Measurements from ENCODE around the gene RNF223. TPM values are rescaled to one million over a fixed set of nuclear protein-coding genes. Genes with fewer than 3 reads are reported as not detected.

The RNF223 gene
- total RNA-seq, 4 donors from 2014 or later = 1.3 TPM; not detected in 3

DNA sequence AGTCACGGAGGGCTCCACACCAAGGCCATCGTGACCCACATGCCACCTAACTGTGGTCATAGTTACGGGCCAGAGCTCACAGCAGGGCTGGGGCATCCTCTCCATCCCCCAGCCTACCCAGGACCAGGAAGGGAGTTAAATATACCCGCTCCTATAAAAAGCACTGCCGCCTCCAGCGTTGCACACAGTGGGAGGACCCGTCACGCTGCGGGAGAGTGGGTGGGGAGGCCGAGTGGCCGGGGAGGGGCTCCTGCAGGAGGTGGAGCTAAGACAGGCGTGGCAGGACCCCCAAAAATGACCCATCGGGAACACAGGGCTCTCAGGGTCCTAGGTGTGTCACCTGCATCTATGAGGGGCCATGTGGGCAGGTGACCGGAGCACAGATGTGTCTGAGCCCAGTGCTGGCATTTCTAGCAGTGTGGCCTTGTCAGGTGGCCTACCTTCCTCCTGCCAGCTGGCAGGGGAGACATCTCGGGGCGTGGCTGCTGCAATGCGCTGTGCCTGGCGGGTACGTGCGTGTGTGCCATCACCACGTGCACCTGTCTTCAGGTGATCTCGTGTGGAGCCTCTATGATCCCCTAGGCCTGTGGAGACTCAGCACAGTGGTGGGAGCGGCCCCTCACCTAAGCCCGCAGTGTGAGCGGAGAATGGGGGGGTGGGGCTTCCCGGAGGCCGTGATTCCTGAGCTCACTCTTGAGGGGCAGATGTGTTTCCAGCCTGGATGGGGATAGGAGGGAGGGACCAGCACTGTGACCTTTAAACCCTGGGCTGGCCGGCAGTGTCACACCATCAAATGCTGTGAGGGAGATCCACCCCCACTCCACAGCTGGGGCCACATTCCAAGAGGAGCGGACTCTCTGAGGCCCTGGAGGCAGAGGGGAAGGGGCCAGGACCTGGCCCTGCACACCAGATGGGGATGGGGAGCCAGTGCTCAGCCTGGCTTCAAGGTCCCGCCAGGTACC is 36.5 kb downstream of the RNF223 start:
- no peak overlapping the region for H3K4me3 ChIP-seq
- H3K27ac ChIP-seq = no peak overlapping the region
- TF ChIP-seq POLR2A (IDR thresholded peaks at IDR 0.05) = no peak
- TF ChIP-seq, protein P1, sequence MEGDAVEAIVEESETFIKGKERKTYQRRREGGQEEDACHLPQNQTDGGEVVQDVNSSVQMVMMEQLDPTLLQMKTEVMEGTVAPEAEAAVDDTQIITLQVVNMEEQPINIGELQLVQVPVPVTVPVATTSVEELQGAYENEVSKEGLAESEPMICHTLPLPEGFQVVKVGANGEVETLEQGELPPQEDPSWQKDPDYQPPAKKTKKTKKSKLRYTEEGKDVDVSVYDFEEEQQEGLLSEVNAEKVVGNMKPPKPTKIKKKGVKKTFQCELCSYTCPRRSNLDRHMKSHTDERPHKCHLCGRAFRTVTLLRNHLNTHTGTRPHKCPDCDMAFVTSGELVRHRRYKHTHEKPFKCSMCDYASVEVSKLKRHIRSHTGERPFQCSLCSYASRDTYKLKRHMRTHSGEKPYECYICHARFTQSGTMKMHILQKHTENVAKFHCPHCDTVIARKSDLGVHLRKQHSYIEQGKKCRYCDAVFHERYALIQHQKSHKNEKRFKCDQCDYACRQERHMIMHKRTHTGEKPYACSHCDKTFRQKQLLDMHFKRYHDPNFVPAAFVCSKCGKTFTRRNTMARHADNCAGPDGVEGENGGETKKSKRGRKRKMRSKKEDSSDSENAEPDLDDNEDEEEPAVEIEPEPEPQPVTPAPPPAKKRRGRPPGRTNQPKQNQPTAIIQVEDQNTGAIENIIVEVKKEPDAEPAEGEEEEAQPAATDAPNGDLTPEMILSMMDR (IDR thresholded peaks at IDR 0.05) = no peak
- DNase-seq = no peak
- no peaks in the 10 kb centered on the region for H3K36me3 ChIP-seq
- no peaks in the 10 kb centered on the region for H3K9me3 ChIP-seq
- H3K4me1 ChIP-seq = peaks cover 6 to 42% (median 31%) of the 10 kb centered on the region in 4 donors
- peaks cover 0 to 19% of the 10 kb centered on the region in 2 donors for H3K27me3 ChIP-seq

DNA sequence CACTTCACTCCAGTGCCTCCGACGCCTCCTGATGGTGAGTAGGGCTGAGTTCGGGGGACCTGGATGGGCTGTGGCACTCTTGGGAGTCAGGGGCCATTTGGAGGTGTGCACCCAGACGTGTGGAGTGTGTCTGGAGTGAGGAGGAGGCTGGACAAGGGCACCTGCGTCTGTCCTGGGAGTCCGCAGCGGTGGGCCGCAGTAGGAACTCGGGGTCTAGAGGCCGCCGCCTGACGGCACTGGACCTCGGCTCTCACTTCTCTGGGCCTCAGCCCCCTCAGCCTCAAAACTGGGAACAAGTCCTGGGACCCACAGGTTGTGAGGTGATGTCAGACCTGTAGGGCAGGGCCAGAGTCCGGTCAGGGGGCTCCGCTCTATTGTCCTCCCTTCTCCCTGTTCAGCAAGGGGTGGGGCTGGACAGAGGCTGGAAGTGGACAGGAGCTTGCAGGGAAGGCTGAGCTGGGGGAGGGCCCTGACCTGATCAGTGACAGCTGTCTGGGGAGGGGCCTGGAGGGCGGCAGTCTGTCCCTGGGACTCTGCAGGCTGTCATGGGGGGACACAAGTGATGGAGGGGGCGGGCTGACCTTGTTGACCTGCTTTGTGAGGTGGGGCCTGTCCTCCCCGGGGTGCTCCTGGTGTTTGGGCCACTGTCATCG is 38.7 kb downstream of the RNF223 start:
- no peak for DNase-seq
- H3K9me3 ChIP-seq = no peaks in the 10 kb centered on the region
- peaks cover 0 to 19% of the 10 kb centered on the region in 2 donors for H3K27me3 ChIP-seq
- TF ChIP-seq, protein P1 (IDR thresholded peaks at IDR 0.05) = no peak
- no peak for TF ChIP-seq POLR2A (IDR thresholded peaks at IDR 0.05)
- peaks cover 6 to 46% (median 38%) of the 10 kb centered on the region in 4 donors for H3K4me1 ChIP-seq
- no peak overlapping the region for H3K27ac ChIP-seq
- H3K36me3 ChIP-seq = no peaks in the 10 kb centered on the region
- no peak overlapping the region for H3K4me3 ChIP-seq

DNA sequence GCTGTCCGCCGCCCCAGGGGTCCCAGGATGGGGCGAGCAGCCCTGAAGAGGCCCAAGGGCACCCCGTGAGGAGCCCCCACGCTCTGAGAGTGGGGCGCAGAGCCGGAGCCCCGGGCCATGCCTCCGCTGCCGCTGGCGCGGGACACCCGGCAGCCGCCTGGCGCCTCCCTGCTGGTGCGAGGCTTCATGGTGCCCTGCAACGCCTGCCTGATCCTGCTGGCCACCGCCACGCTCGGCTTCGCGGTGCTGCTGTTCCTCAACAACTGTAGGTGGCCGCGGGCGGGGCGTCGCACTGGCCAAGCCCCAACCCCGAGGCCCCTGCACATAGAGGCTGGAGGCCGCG is 39.7 kb downstream of the RNF223 start:
- H3K4me1 ChIP-seq = peaks cover 1 to 36% (median 28%) of the 10 kb centered on the region in 4 donors
- H3K27ac ChIP-seq = no peak overlapping the region
- H3K4me3 ChIP-seq = peak overlapping the region in 1 of 4 donors; percentile 48
- H3K27me3 ChIP-seq = peaks cover 0 to 19% of the 10 kb centered on the region in 2 donors
- TF ChIP-seq, protein P1 (IDR thresholded peaks at IDR 0.05) = no peak
- TF ChIP-seq POLR2A (IDR thresholded peaks at IDR 0.05) = no peak
- no peaks in the 10 kb centered on the region for H3K9me3 ChIP-seq
- DNase-seq = no peak
- no peaks in the 10 kb centered on the region for H3K36me3 ChIP-seq

DNA sequence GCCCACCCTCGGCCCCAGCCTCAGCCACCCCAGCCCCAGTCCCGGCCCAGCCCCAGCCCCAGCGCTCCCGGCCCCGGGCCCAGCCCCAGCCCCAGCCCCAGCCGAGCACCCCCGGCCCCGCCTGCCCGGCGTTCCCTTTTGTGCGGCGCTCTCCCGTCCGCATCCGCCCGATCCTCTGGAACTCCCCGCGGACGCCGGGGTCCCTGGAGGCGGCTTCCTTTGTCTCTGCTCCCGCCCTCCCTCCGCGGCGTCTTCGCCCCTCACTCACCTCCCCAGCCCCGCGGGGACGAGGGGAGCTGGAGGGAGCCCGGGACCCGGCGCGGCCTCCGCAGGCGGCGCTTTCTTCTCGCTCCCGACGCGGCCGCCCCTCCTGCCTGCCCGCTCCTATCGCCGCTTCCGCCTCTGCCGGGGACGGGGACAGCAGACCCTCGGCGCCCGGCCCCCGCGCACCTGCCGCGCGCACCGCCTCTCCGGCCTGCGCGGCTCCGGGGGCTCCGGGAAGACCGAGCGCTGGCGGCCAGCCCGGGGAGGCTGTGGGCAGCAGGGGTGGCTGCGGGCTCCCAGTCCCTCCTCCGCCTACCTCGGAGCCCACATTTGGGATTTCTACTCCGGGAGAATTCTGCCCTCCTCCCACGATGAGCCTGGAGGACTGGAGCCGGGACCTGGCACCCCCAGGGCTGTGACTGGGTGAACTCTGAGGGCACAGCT is 40.2 kb downstream of the RNF223 start:
- no peaks in the 10 kb centered on the region for H3K9me3 ChIP-seq
- TF ChIP-seq, protein P1 (IDR thresholded peaks at IDR 0.05) = no peak
- no peak for TF ChIP-seq POLR2A (IDR thresholded peaks at IDR 0.05)
- peaks cover 0 to 32% (median 23%) of the 10 kb centered on the region in 4 donors for H3K4me1 ChIP-seq
- H3K4me3 ChIP-seq = peak overlapping the region; percentile 31 to 60 (median 52)
- H3K27ac ChIP-seq = peak overlapping the region in 1 of 4 donors; percentile 25
- DNase-seq = no peak
- H3K27me3 ChIP-seq = peaks cover 0 to 19% of the 10 kb centered on the region in 2 donors
- no peaks in the 10 kb centered on the region for H3K36me3 ChIP-seq

DNA sequence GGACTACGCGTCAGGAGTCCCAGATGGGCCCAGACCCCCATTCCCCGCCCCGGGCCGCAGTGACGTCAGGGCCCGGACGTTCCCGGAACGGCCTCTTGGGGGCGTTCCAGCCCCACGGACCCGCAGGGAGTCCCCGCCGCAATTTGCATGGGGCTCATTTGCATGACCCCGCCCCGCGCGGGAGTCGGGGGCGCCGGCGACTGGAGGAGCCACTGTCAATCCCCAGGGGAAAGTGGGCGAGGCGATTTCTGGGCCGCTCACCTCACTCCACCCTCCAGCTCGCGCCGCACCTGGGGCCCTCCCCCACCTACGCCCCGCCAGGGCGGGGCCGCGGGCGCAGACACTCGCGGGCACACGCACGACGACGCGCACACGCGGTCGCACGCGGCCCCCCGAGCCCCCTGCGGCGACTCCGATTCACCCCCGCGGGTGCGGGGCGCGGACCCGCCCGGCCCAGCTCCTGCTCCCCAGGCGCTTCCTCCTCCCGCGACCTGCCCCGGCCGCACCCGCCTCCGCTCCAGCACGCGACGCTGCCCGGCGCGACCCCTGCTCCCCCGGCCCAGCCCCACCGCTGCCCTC is 41.0 kb downstream of the RNF223 start:
- peaks cover 0 to 32% (median 20%) of the 10 kb centered on the region in 4 donors for H3K4me1 ChIP-seq
- peak overlapping the region in 1 of 4 donors; percentile 25 for H3K27ac ChIP-seq
- TF ChIP-seq POLR2A (IDR thresholded peaks at IDR 0.05) = no peak
- TF ChIP-seq, protein P1 (IDR thresholded peaks at IDR 0.05) = peak; percentile 71 to 87 (median 80)
- no peaks in the 10 kb centered on the region for H3K36me3 ChIP-seq
- no peaks in the 10 kb centered on the region for H3K9me3 ChIP-seq
- H3K27me3 ChIP-seq = peaks cover 0 to 19% of the 10 kb centered on the region in 2 donors
- peak; percentile 89 to 96 (median 93) for DNase-seq
- peak overlapping the region; percentile 31 to 60 (median 52) for H3K4me3 ChIP-seq
